ENCODE measurements around the gene KIAA0513. TPM values are rescaled to one million over a fixed set of nuclear protein-coding genes. Genes with fewer than 3 reads are reported as not detected.

Gene KIAA0513
- total and polyA plus RNA-seq, 2 donors (not counting 1 experiment from before 2014, with no cell fraction given), result 1.1 to 2.1 TPM

DNA sequence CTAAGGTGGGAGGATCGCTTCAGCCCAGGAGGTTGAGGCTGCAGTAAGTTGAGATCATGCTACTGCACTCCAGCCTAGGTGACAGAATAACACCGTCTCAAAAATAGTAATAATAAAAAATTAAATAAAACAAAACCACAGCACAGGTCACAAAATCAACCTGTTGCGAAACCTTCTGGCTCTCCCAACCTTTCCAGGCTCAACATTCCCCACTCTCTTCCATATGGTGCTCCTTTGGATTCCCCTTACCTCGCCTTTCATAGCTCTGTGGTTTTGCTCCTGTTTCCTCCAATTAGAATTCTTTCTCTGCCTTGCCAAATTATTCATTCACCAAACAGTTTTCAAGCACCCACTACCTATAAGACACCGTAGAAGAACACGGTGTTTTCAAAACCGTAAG is 21.0 kb upstream of the KIAA0513 start:
- Histone ChIP-seq H4K20me1 (ENCODE audit: control insufficient read depth, insufficient read depth, low read length, poor library complexity, severe bottlenecking) (peaks cover 74% of the 10 kb centered on the region), H3K27me3 (replicated peaks in 1 of 4; ENCODE audit: control extremely low read depth in 1 of 4, control insufficient read depth in 3 of 4, insufficient read depth in 4 of 4, low read length in 3 of 4) (no peaks in the 10 kb centered on the region), H3K79me2 (ENCODE audit: control insufficient read depth, insufficient read depth, low read length) (peaks cover 94% of the 10 kb centered on the region), H3K4me2 (replicated peaks; ENCODE audit: low read depth, low read length, poor library complexity, severe bottlenecking) (no peak overlapping the region), H3K9me3 (ENCODE audit: control extremely low read depth in 1 of 3, control insufficient read depth in 2 of 3, insufficient read depth in 1 of 3, low read length in 2 of 3) (no peaks in the 10 kb centered on the region), H3K9ac (ENCODE audit: low read length) (no peak overlapping the region), H3K36me3 (replicated peaks in 1 of 2; ENCODE audit: control extremely low read depth in 1 of 2, control insufficient read depth in 1 of 2, extremely low read depth in 1 of 2, insufficient read depth in 2 of 2, low read length in 1 of 2) (peaks cover 5 to 7% of the 10 kb centered on the region in 2 experiments), H3K27ac (ENCODE audit: low read length in 2 of 2) (no peak overlapping the region), H2AFZ (ENCODE audit: insufficient read depth, low read depth, low read length, poor library complexity, severe bottlenecking) (no peak overlapping the region), H3K4me1 (ENCODE audit: control insufficient read depth in 2 of 2, insufficient read depth in 2 of 2, low read length in 2 of 2) (peaks cover 24 to 27% of the 10 kb centered on the region in 2 donors), H3K4me3 (ENCODE audit: control extremely low read depth in 1 of 5, extremely low read depth in 1 of 5, insufficient read depth in 1 of 5, low read depth in 2 of 5, low read length in 4 of 5) (no peak overlapping the region)
- H3K4me3 Mint-ChIP-seq, result no peak overlapping the region
- ChIA-PET CTCF (interaction anchor here (0.6 kb wide), 1 partner anchor 22 kb away, joined by 3 read pairs; no protein-coding TSS in a partner anchor), POLR2A (no interaction called here)
- H3K27ac Mint-ChIP-seq, result no peak overlapping the region
- WGBS (ENCODE audit: insufficient coverage), result 96% methylated on average over 3 of the region's 7 CpGs
- H3K4me1 Mint-ChIP-seq, result peaks cover 70% of the 10 kb centered on the region
- TF ChIP-seq, protein P1, sequence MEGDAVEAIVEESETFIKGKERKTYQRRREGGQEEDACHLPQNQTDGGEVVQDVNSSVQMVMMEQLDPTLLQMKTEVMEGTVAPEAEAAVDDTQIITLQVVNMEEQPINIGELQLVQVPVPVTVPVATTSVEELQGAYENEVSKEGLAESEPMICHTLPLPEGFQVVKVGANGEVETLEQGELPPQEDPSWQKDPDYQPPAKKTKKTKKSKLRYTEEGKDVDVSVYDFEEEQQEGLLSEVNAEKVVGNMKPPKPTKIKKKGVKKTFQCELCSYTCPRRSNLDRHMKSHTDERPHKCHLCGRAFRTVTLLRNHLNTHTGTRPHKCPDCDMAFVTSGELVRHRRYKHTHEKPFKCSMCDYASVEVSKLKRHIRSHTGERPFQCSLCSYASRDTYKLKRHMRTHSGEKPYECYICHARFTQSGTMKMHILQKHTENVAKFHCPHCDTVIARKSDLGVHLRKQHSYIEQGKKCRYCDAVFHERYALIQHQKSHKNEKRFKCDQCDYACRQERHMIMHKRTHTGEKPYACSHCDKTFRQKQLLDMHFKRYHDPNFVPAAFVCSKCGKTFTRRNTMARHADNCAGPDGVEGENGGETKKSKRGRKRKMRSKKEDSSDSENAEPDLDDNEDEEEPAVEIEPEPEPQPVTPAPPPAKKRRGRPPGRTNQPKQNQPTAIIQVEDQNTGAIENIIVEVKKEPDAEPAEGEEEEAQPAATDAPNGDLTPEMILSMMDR (IDR thresholded peaks at IDR 0.05), result no peak
- no peak for TF ChIP-seq EZH2 (IDR thresholded peaks at IDR 0.05; ENCODE audit: borderline replicate concordance, insufficient read depth, low read depth, low read length, poor library complexity, severe bottlenecking)
- no peaks in the 10 kb centered on the region for H3K27me3 Mint-ChIP-seq
- ATAC-seq (ENCODE audit: low read depth) (no peak), DNase-seq (no peak)
- no peaks in the 10 kb centered on the region for H3K9me3 Mint-ChIP-seq (ENCODE audit: insufficient read depth)
- intact Hi-C loops (cut with micrococcal nuclease), result no loop called here

DNA sequence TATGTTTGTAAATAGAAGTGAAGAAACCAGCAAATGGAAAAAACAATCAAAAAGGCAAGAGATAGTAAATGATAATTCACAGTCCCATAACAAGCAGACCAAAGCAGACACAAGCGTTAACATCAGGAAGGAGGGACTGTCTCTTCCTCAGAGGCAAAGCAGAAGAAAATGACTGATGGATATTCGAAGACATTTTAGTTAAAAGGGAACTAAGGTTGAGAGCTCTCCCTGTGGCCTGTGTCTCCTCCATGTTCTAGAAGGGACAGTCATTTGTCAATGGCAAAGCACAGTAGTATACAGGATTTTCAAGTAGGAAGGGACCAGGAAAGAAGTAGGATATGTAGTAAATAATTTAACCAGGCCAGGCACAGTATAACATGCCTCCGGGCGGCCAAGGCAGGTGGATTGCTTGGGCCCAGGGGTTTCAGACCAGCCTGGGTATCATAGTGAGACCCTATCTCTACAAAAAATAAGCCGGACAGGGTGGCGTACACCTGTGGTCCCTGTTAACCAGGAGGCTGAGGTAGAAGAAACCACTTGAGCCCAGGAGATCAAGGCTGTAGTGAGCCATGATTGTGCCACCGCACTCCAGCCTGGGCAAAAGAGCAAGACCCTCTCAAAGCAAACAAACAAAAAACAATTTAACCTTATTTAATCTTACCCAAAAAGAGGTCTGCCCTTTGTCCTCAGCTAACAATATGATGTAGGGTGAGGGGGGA is 19.9 kb upstream of the KIAA0513 start:
- peaks cover 84% of the 10 kb centered on the region for H3K79me2 ChIP-seq (ENCODE audit: control insufficient read depth, insufficient read depth, low read length)
- H4K20me1 ChIP-seq (ENCODE audit: control insufficient read depth, insufficient read depth, low read length, poor library complexity, severe bottlenecking), result peaks cover 63% of the 10 kb centered on the region
- peaks cover 66% of the 10 kb centered on the region for H3K4me1 Mint-ChIP-seq
- H3K27ac ChIP-seq (ENCODE audit: low read length in 2 of 2), result no peak overlapping the region
- no peak overlapping the region for H3K27ac Mint-ChIP-seq
- WGBS (ENCODE audit: insufficient coverage), result 87% methylated on average over 4 of the region's 7 CpGs
- H3K4me1 ChIP-seq (ENCODE audit: control insufficient read depth in 2 of 2, insufficient read depth in 2 of 2, low read length in 2 of 2), result peaks cover 19 to 25% of the 10 kb centered on the region in 2 donors
- no peak overlapping the region for H3K4me3 ChIP-seq (ENCODE audit: control extremely low read depth in 1 of 5, extremely low read depth in 1 of 5, insufficient read depth in 1 of 5, low read depth in 2 of 5, low read length in 4 of 5)
- CTCF ChIA-PET, result no interaction called here
- no peaks in the 10 kb centered on the region for H3K27me3 Mint-ChIP-seq
- ATAC-seq (ENCODE audit: low read depth) (no peak), DNase-seq (no peak)
- no peaks in the 10 kb centered on the region for H3K27me3 ChIP-seq (replicated peaks in 1 of 4; ENCODE audit: control extremely low read depth in 1 of 4, control insufficient read depth in 3 of 4, insufficient read depth in 4 of 4, low read length in 3 of 4)
- H3K9ac ChIP-seq (ENCODE audit: low read length), result no peak overlapping the region
- POLR2A ChIA-PET, result no interaction called here
- no peaks in the 10 kb centered on the region for H3K9me3 ChIP-seq (ENCODE audit: control extremely low read depth in 1 of 3, control insufficient read depth in 2 of 3, insufficient read depth in 1 of 3, low read length in 2 of 3)
- no peak for TF ChIP-seq EZH2 (IDR thresholded peaks at IDR 0.05; ENCODE audit: borderline replicate concordance, insufficient read depth, low read depth, low read length, poor library complexity, severe bottlenecking)
- TF ChIP-seq, protein P1 (IDR thresholded peaks at IDR 0.05), result no peak
- no peak overlapping the region for H3K4me2 ChIP-seq (replicated peaks; ENCODE audit: low read depth, low read length, poor library complexity, severe bottlenecking)
- H3K9me3 Mint-ChIP-seq (ENCODE audit: insufficient read depth), result no peaks in the 10 kb centered on the region
- H2AFZ ChIP-seq (ENCODE audit: insufficient read depth, low read depth, low read length, poor library complexity, severe bottlenecking), result no peak overlapping the region
- intact Hi-C loops (cut with micrococcal nuclease), result no loop called here
- H3K36me3 ChIP-seq (replicated peaks in 1 of 2; ENCODE audit: control extremely low read depth in 1 of 2, control insufficient read depth in 1 of 2, extremely low read depth in 1 of 2, insufficient read depth in 2 of 2, low read length in 1 of 2), result peaks cover 2 to 7% of the 10 kb centered on the region in 2 experiments
- H3K4me3 Mint-ChIP-seq, result no peak overlapping the region
